Uterus (tissue), 4 donors: ENCODE results near the gene KLK3. TPM values are rescaled to one million over a fixed set of nuclear protein-coding genes. Genes with fewer than 3 reads are reported as not detected.

Source experiments
- DNase-seq, 2 donors: peaks; one replicate each; pipeline ENCODE4 v3.0.0-alpha.2; 2019 to 2020
- H3K27ac ChIP-seq, 2 donors: fragments of 200-600 bp; sonication (generic); 1 replicate in 1 of 2; 2 replicates in 1 of 2; pipeline ENCODE4 v1.5.1; 2016 to 2018
- H3K27me3 ChIP-seq, 2 donors: fragments of 200-600 bp; sonication (generic); one replicate each; pipeline ENCODE4 v1.5.1; 2018 to 2019; ENCODE audit warnings: control low read depth in 1 of 2
- H3K36me3 ChIP-seq, 2 donors: fragments of 200-600 bp; sonication (generic); one replicate each; pipeline ENCODE4 v1.5.1; 2019; ENCODE audit warnings: control low read depth in 1 of 2
- H3K4me1 ChIP-seq, 2 donors: fragments of 200-600 bp; sonication (generic); one replicate each; pipeline ENCODE4 v1.5.1; 2018 to 2019; ENCODE audit warnings: control low read depth in 1 of 2
- H3K4me3 ChIP-seq, 2 donors: fragments of 200-600 bp; sonication (generic); 1 replicate in 1 of 2; 2 replicates in 1 of 2; pipeline ENCODE4 v1.5.1; 2018 to 2019; ENCODE audit warnings: mild to moderate bottlenecking in 1 of 2
- H3K9me3 ChIP-seq, 2 donors: fragments of 200-600 bp; sonication (generic); one replicate each; pipeline ENCODE4 v1.5.1; 2019; ENCODE audit warnings: control low read depth in 1 of 2
- POLR2A ChIP-seq, 2 donors: fragments of 450-650 bp; IDR thresholded peaks; one replicate each; pipeline ENCODE4 v1.6.1; 2016; ENCODE audit warnings: antibody characterized with exemption in 2 of 2, mild to moderate bottlenecking in 1 of 2, moderate library complexity in 1 of 2
- intact Hi-C: fragments of 100-400 bp; cut with DNase I; formaldehyde crosslinking; loops from one replicate; pipeline ENCODE4 v1.15.1; 2023; ENCODE audit warnings: low total_unique reads
- total RNA-seq, 4 donors: library from RNA; depleted of rRNA in 3 of 4; stranded (reverse); fragments of >200 nt in 3 of 4; gene quantifications; one replicate each; pipeline versions ENCODE4 v1.1.0 to v1.2.4, GENCODE V29; 2014 to 2023
- TF ChIP-seq, protein P1 (sequence below), 4 experiments: fragments of 200-600 bp in 2 of 4; fragments of 450-650 bp in 2 of 4; sonication (generic) in 2 of 4; IDR thresholded peaks; one replicate each; pipeline ENCODE4 v1.5.1; 2016 to 2019; ENCODE audit warnings: antibody characterized with exemption in 4 of 4, mild to moderate bottlenecking in 2 of 4, moderate library complexity in 1 of 4
- donor health status: DM: yes; HTN: yes; CAD: no.

The KLK3 gene
- total RNA-seq, 4 donors from 2014 or later, result 1.4 TPM; not detected in 3

DNA sequence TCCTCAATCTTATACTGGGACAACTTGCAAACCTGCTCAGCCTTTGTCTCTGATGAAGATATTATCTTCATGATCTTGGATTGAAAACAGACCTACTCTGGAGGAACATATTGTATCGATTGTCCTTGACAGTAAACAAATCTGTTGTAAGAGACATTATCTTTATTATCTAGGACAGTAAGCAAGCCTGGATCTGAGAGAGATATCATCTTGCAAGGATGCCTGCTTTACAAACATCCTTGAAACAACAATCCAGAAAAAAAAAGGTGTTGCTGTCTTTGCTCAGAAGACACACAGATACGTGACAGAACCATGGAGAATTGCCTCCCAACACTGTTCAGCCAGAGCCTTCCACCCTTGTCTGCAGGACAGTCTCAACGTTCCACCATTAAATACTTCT is 4.0 kb upstream of the KLK3 start:
- Histone ChIP-seq H3K9me3 (no peaks in the 10 kb centered on the region), H3K36me3 (no peaks in the 10 kb centered on the region), H3K27me3 (no peaks in the 10 kb centered on the region), H3K4me1 (no peaks in the 10 kb centered on the region), H3K4me3 (no peak overlapping the region), H3K27ac (no peak overlapping the region)
- intact Hi-C loops, result no loop called here
- DNase-seq, result no peak
- TF ChIP-seq, protein P1, sequence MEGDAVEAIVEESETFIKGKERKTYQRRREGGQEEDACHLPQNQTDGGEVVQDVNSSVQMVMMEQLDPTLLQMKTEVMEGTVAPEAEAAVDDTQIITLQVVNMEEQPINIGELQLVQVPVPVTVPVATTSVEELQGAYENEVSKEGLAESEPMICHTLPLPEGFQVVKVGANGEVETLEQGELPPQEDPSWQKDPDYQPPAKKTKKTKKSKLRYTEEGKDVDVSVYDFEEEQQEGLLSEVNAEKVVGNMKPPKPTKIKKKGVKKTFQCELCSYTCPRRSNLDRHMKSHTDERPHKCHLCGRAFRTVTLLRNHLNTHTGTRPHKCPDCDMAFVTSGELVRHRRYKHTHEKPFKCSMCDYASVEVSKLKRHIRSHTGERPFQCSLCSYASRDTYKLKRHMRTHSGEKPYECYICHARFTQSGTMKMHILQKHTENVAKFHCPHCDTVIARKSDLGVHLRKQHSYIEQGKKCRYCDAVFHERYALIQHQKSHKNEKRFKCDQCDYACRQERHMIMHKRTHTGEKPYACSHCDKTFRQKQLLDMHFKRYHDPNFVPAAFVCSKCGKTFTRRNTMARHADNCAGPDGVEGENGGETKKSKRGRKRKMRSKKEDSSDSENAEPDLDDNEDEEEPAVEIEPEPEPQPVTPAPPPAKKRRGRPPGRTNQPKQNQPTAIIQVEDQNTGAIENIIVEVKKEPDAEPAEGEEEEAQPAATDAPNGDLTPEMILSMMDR (IDR thresholded peaks at IDR 0.05), result no peak
- TF ChIP-seq POLR2A (IDR thresholded peaks at IDR 0.05), result no peak

DNA sequence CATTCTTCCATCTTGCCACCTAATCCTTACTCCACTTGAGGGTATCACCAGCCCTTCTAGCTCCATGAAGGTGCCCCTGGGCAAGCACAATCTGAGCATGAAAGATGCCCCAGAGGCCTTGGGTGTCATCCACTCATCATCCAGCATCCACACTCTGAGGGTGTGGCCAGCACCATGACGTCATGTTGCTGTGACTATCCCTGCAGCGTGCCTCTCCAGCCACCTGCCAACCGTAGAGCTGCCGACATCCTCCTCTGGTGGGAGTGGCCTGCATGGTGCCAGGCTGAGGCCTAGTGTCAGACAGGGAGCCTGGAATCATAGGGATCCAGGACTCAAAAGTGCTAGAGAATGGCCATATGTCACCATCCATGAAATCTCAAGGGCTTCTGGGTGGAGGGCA is 3.1 kb upstream of the KLK3 start:
- no peaks in the 10 kb centered on the region for H3K36me3 ChIP-seq
- H3K4me1 ChIP-seq, result no peaks in the 10 kb centered on the region
- no peak overlapping the region for H3K4me3 ChIP-seq
- no peaks in the 10 kb centered on the region for H3K9me3 ChIP-seq
- H3K27ac ChIP-seq, result no peak overlapping the region
- H3K27me3 ChIP-seq, result no peaks in the 10 kb centered on the region
- TF ChIP-seq POLR2A (IDR thresholded peaks at IDR 0.05), result no peak
- TF ChIP-seq, protein P1 (IDR thresholded peaks at IDR 0.05), result no peak
- intact Hi-C loops, result no loop called here
- DNase-seq, result no peak

DNA sequence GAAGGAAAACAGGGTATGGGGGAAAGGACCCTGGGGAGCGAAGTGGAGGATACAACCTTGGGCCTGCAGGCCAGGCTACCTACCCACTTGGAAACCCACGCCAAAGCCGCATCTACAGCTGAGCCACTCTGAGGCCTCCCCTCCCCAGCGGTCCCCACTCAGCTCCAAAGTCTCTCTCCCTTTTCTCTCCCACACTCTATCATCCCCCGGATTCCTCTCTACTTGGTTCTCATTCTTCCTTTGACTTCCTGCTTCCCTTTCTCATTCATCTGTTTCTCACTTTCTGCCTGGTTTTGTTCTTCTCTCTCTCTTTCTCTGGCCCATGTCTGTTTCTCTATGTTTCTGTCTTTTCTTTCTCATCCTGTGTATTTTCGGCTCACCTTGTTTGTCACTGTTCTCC is 2.7 kb downstream of the KLK3 start:
- Histone ChIP-seq H3K9me3 (no peaks in the 10 kb centered on the region), H3K27ac (no peak overlapping the region), H3K27me3 (no peaks in the 10 kb centered on the region), H3K4me1 (no peaks in the 10 kb centered on the region), H3K4me3 (no peak overlapping the region), H3K36me3 (no peaks in the 10 kb centered on the region)
- DNase-seq, result no peak
- intact Hi-C loops, result no loop called here
- TF ChIP-seq, protein P1 (IDR thresholded peaks at IDR 0.05), result no peak
- no peak for TF ChIP-seq POLR2A (IDR thresholded peaks at IDR 0.05)

DNA sequence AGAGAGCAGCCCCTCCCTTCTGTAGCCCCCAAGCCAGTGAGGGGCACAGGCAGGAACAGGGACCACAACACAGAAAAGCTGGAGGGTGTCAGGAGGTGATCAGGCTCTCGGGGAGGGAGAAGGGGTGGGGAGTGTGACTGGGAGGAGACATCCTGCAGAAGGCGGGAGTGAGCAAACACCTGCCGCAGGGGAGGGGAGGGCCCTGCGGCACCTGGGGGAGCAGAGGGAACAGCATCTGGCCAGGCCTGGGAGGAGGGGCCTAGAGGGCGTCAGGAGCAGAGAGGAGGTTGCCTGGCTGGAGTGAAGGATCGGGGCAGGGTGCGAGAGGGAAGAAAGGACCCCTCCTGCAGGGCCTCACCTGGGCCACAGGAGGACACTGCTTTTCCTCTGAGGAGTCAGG is 4.2 kb downstream of the KLK3 start:
- Histone ChIP-seq H3K9me3 (no peaks in the 10 kb centered on the region), H3K27ac (no peak overlapping the region), H3K4me3 (no peak overlapping the region), H3K4me1 (no peaks in the 10 kb centered on the region), H3K27me3 (no peaks in the 10 kb centered on the region), H3K36me3 (no peaks in the 10 kb centered on the region)
- intact Hi-C loops, result no loop called here
- no peak for DNase-seq
- TF ChIP-seq, protein P1 (IDR thresholded peaks at IDR 0.05), result no peak
- TF ChIP-seq POLR2A (IDR thresholded peaks at IDR 0.05), result no peak

DNA sequence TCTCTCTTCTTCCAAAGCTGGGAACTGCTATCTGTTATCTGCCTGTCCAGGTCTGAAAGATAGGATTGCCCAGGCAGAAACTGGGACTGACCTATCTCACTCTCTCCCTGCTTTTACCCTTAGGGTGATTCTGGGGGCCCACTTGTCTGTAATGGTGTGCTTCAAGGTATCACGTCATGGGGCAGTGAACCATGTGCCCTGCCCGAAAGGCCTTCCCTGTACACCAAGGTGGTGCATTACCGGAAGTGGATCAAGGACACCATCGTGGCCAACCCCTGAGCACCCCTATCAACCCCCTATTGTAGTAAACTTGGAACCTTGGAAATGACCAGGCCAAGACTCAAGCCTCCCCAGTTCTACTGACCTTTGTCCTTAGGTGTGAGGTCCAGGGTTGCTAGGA is 5.1 kb downstream of the KLK3 start:
- no peak overlapping the region for H3K27ac ChIP-seq
- no peak overlapping the region for H3K4me3 ChIP-seq
- no peaks in the 10 kb centered on the region for H3K27me3 ChIP-seq
- DNase-seq, result no peak
- no peaks in the 10 kb centered on the region for H3K4me1 ChIP-seq
- H3K9me3 ChIP-seq, result no peaks in the 10 kb centered on the region
- TF ChIP-seq, protein P1 (IDR thresholded peaks at IDR 0.05), result no peak
- no peak for TF ChIP-seq POLR2A (IDR thresholded peaks at IDR 0.05)
- no peaks in the 10 kb centered on the region for H3K36me3 ChIP-seq
- intact Hi-C loops, result no loop called here
